Testis (tissue), 3 donors: ENCODE measurements around the gene AKAP8L. TPM values are rescaled to one million over a fixed set of nuclear protein-coding genes. Genes with fewer than 3 reads are reported as not detected.

Experiments
- DNase-seq: peaks from one replicate; pipeline ENCODE4 v3.0.0-alpha.2; 2019
- H3K27ac ChIP-seq, 2 donors: fragments of 200-600 bp; sonication (generic); one replicate each; pipeline ENCODE4 v1.5.1; 2019
- H3K27me3 ChIP-seq: fragments of 200-600 bp; sonication (generic); one replicate; pipeline ENCODE4 v1.5.1; 2019
- H3K36me3 ChIP-seq: fragments of 200-600 bp; sonication (generic); one replicate; pipeline ENCODE4 v1.5.1; 2017; ENCODE audit warnings: low read depth; ENCODE audit errors: missing control alignments
- H3K4me1 ChIP-seq: fragments of 200-600 bp; sonication (generic); one replicate; pipeline ENCODE4 v1.5.1; 2019
- H3K4me3 ChIP-seq, 2 donors: fragments of 200-600 bp; sonication (generic); one replicate each; pipeline ENCODE4 v1.5.1; 2017 to 2019
- H3K9me3 ChIP-seq: fragments of 200-600 bp; sonication (generic); one replicate; pipeline ENCODE4 v1.5.1; 2017
- CTCF ChIP-seq, 3 experiments: fragments of 450-650 bp in 2 of 3; fragments of 200-600 bp in 1 of 3; sonication (generic) in 1 of 3; IDR thresholded peaks; one replicate each; pipeline ENCODE4 v1.5.1; 2016 to 2019; ENCODE audit warnings: antibody characterized with exemption in 3 of 3, mild to moderate bottlenecking in 2 of 3, moderate library complexity in 1 of 3
- POLR2A ChIP-seq: fragments of 450-650 bp; IDR thresholded peaks from one replicate; pipeline ENCODE4 v1.6.1; 2017; ENCODE audit warnings: antibody characterized with exemption, mild to moderate bottlenecking, moderate library complexity
- WGBS, 2 donors: methylation state at CpG; one replicate each; pipeline ENCODE4 v1.1.5; 2018; 5-methylcytosine and 5-hydroxymethylcytosine counted together
- intact Hi-C: fragments of 100-400 bp; cut with DNase I; formaldehyde crosslinking; loops from one replicate; pipeline ENCODE4 v1.15.1; 2023; ENCODE audit warnings: low total_unique reads
- microRNA counts, 2 donors: library from miRNA; unstranded; fragments of <30 nt; microRNA quantifications; one replicate each; lab custom pipeline; 2016
- microRNA-seq, 2 donors: library from miRNA; unstranded; fragments of <30 nt; microRNA quantifications; one replicate each; pipeline ENCODE4, GENCODE V29; 2016; ENCODE audit warnings: borderline number of aligned reads in 2 of 2, borderline replicate concordance in 1 of 2
- polyA plus RNA-seq: library from polyadenylated mRNA; stranded (reverse); fragments of 350-450 nt; fragmentation: Illumina TruSeq; extraction: RNeasy Lipid Tissue Mini Kit (QIAGEN cat#74804); gene quantifications from one replicate; pipeline ENCODE4 v1.2.3, GENCODE V29; 2014; ENCODE audit warnings: low read depth, low replicate concordance; ENCODE audit not compliant: insufficient read depth
- small RNA-seq, 2 donors: library from RNA; depleted of rRNA; stranded (forward); fragments of <200 nt; gene quantifications; one replicate each; pipeline ENCODE3, GENCODE V24; 2016
- total RNA-seq, 2 donors: library from RNA; depleted of rRNA; stranded (reverse); fragments of >200 nt; gene quantifications; one replicate each; pipeline ENCODE4 v1.2.3, GENCODE V29; 2016

The AKAP8L gene
- total and polyA plus RNA-seq, 3 donors from 2014 or later, result 131 to 399 (median 334) TPM

GRCh38 chr19:15330801-15331418 is 87.9 kb downstream of the AKAP8L start:
- Histone ChIP-seq H3K27me3 (no peaks in the 10 kb centered on the region), H3K36me3 (no peaks in the 10 kb centered on the region), H3K4me3 (peak overlapping the region; percentile 89 to 96), H3K4me1 (peaks cover 56% of the 10 kb centered on the region), H3K9me3 (no peaks in the 10 kb centered on the region), H3K27ac (peak overlapping the region; percentile 93 to 94)
- intact Hi-C loops, result loop anchor here (10.0 kb wide), 1 partner anchor 66 kb away; no protein-coding TSS in a partner anchor
- WGBS, 2 donors, result 4 to 5% methylated on average over 17 of the region's 17 CpGs
- TF ChIP-seq POLR2A, result no peak
- no peak for TF ChIP-seq CTCF (IDR thresholded peaks at IDR 0.05)
- DNase-seq, result peak; percentile 37

MicroRNA genes within 50 kb of the gene (microRNA counts, 767-probe panel; counts per million panel counts)
- 0 to 152 counts per million in 2 donors for microRNA hsa-miR-1470 (lab: Ali Mortazavi, UCI)

Small RNA genes lying within 50 kb of the gene (microRNA-seq; reads per million reads assigned to microRNA genes)
- gene MIR1470, result 0 reads per million in 2 donors

Small RNA genes lying within 50 kb of the gene (small RNA-seq; reads per million reads assigned to genes)
- 0 reads per million in 2 donors for gene AC005776.1
- gene MIR1470, result 0 reads per million in 2 donors

Other genes with a start within 250 kb of the AKAP8L start
- gene NOTCH3, start 218.0 kb downstream of the AKAP8L start, total RNA-seq, result 10 to 100 TPM; 11.4 to 16.8 TPM
- 16.1 TPM for gene NOTCH3, start 218.0 kb downstream of the AKAP8L start, polyA plus RNA-seq
- gene EPHX3, start 186.5 kb downstream of the AKAP8L start, total RNA-seq, result 1 to 10 TPM; 1.1 to 1.4 TPM
- gene EPHX3, start 186.5 kb downstream of the AKAP8L start, polyA plus RNA-seq, result 3.6 TPM
- 100 to 1,000 TPM; 106 to 109 TPM for gene BRD4, start 86.4 kb downstream of the AKAP8L start, total RNA-seq
- gene BRD4, start 86.4 kb downstream of the AKAP8L start, polyA plus RNA-seq, result 59.2 TPM
- 10 to 100 TPM; 44.0 to 46.3 TPM for gene AKAP8, start 39.2 kb downstream of the AKAP8L start, total RNA-seq
- gene AKAP8, start 39.2 kb downstream of the AKAP8L start, polyA plus RNA-seq, result 20.1 TPM
- 100 to 1,000 TPM; 109 to 118 TPM for gene WIZ, start 31.0 kb upstream of the AKAP8L start, total RNA-seq
- 66.2 TPM for gene WIZ, start 31.0 kb upstream of the AKAP8L start, polyA plus RNA-seq
- 1 to 10 TPM; 1.4 to 2.7 TPM for gene RASAL3, start 45.6 kb upstream of the AKAP8L start, total RNA-seq
- gene RASAL3, start 45.6 kb upstream of the AKAP8L start, polyA plus RNA-seq, result 2.0 TPM
- gene PGLYRP2, start 60.5 kb upstream of the AKAP8L start, total RNA-seq, result 10 to 100 TPM; 43.7 to 44.4 TPM
- 27.8 TPM for gene PGLYRP2, start 60.5 kb upstream of the AKAP8L start, polyA plus RNA-seq
- gene CYP4F22, start 89.5 kb upstream of the AKAP8L start, total RNA-seq, result 1 to 10 TPM; 2.1 to 5.8 TPM
- gene CYP4F22, start 89.5 kb upstream of the AKAP8L start, polyA plus RNA-seq, result 2.5 TPM
- under 1 TPM; 0.31 to 0.71 TPM for gene CYP4F8, start 196.2 kb upstream of the AKAP8L start, total RNA-seq
- gene CYP4F8, start 196.2 kb upstream of the AKAP8L start, polyA plus RNA-seq, result 0.17 TPM
- 1 to 10 TPM in 1 of 2 donors, under 1 TPM in 1; 0.74 to 1.0 TPM for gene CYP4F3, start 221.9 kb upstream of the AKAP8L start, total RNA-seq
- gene CYP4F3, start 221.9 kb upstream of the AKAP8L start, polyA plus RNA-seq, result 1.4 TPM